GM06990 (cell line): ENCODE data around the gene HTR3A.

Source experiments
- DNase-seq: peaks from one replicate; pipeline ENCODE4 v3.0.0-alpha.2; 2011; ENCODE audit not compliant: insufficient read length; ENCODE audit errors: extremely low read depth
- H3K27me3 ChIP-seq: replicated peaks from 2 replicates; pipeline ENCODE4 v1.6.0; 2011; ENCODE audit warnings: low read length; ENCODE audit not compliant: control insufficient read depth, insufficient read depth
- H3K36me3 ChIP-seq: 2 replicates; pipeline ENCODE4 v1.5.1; 2011; ENCODE audit warnings: low read length; ENCODE audit not compliant: control insufficient read depth, insufficient read depth
- H3K4me3 ChIP-seq: replicated peaks from 2 replicates; pipeline ENCODE4 v1.5.1; 2011; ENCODE audit warnings: low read depth, mild to moderate bottlenecking, control low read depth, low read length
- TF ChIP-seq, protein P1 (sequence below): IDR thresholded peaks from 2 replicates; pipeline ENCODE4 v1.5.1; 2011; ENCODE audit warnings: low read length, control low read depth, mild to moderate bottlenecking, inconsistent platforms; ENCODE audit not compliant: insufficient read depth, poor library complexity, severe bottlenecking

The HTR3A gene

DNA sequence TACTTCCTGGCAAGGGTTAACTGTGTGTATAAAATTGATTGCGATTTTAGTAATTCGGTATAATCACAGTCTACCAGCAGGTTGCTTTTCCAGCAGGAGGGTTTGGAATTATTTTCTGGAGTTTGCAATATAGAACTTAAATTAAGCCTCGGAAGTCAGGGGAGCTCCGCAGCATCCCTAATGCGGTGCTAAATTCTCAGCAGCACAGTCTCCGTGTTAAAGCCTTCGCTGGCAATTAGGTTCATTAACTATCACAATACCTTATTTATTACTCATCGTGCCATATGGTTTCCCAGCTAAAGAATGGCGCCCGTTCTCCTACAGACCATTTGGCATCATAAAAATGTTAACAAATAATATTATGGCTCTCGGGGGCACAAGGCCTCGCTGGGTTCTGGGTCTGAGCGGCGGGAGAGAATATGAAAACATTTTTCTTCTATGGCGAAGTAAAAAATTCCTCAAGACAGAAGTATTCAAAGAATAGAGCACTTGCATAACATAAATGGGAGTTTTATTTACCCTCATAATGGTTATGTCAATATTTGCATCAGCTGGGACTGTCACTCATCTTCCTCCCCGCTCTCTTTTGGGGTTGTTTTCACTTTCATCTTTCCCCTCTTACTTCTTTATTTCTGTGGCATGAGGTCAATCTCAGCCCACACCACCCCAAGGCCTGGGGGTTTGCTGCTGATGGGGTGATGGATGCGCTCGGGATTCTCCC is 56.5 kb downstream of the HTR3A start:
- Histone ChIP-seq H3K4me3 (no peak overlapping the region), H3K36me3 (no peaks in the 10 kb centered on the region), H3K27me3 (peaks cover 1% of the 10 kb centered on the region)
- TF ChIP-seq, protein P1, sequence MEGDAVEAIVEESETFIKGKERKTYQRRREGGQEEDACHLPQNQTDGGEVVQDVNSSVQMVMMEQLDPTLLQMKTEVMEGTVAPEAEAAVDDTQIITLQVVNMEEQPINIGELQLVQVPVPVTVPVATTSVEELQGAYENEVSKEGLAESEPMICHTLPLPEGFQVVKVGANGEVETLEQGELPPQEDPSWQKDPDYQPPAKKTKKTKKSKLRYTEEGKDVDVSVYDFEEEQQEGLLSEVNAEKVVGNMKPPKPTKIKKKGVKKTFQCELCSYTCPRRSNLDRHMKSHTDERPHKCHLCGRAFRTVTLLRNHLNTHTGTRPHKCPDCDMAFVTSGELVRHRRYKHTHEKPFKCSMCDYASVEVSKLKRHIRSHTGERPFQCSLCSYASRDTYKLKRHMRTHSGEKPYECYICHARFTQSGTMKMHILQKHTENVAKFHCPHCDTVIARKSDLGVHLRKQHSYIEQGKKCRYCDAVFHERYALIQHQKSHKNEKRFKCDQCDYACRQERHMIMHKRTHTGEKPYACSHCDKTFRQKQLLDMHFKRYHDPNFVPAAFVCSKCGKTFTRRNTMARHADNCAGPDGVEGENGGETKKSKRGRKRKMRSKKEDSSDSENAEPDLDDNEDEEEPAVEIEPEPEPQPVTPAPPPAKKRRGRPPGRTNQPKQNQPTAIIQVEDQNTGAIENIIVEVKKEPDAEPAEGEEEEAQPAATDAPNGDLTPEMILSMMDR: no peak
- DNase-seq: no peak

DNA sequence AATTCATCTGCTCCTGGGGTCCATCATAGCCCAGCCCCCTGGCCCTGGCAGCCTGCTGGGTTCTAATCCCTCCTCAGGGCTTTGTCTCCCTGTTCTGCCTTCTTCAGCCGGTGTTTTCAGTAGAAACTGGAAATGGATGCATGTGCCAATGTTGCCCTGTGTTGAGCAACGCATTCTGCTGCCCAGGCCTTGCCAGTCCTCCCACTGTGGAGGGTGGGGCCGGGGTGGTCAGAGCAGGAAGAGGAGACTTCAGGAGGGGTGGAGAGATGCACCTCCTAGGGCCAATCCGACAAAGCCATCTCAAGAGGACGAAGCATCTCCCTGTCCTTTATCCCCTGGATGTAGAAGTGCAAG is 57.0 kb downstream of the HTR3A start:
- TF ChIP-seq, protein P1: no peak
- no peak for DNase-seq
- H3K36me3 ChIP-seq: no peaks in the 10 kb centered on the region
- H3K4me3 ChIP-seq: no peak overlapping the region
- peaks cover 1% of the 10 kb centered on the region; the same call in 1 of the 2 replicates for H3K27me3 ChIP-seq

DNA sequence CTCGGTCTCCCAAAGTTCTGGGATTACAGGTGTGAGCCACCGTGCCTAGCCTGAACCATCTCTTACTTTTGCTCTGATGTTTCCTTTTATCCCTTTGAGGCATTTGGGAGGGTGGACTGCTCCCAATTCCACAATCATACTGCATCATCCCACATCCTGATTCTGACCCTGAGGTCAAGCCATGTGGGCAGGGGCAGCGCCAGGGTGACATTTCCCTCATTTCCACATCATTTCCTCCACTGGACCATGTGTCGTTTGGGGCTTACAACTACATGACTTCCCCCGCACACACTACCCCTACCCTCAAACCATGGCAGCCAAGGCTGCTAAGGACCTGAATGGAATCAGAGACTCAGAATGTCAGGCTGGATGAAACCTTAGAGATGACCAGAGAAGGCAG is 58.2 kb downstream of the HTR3A start:
- H3K36me3 ChIP-seq: no peaks in the 10 kb centered on the region
- no peak overlapping the region for H3K4me3 ChIP-seq
- DNase-seq: no peak
- TF ChIP-seq, protein P1: no peak
- H3K27me3 ChIP-seq: peaks cover 1% of the 10 kb centered on the region

DNA sequence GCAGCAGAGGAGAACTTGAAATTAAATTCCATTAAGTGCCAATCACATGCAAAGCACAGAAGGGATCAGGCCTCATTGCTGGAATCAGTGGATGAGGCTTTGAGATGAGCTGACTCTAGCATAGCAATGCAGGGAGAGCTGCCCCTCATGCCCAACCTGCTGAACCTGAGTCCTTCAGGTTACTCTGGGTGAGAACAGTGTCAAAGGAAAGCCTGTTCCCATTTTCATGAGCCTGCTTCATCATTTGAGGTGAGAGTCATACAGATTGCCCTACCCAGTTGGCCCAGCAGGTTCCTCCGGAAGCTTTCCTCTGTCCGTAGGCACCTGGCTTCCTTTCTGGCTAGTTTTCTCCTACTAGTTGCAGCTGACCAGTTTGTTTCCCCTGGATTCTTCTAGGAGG is 58.7 kb downstream of the HTR3A start:
- TF ChIP-seq, protein P1: no peak
- H3K36me3 ChIP-seq: no peaks in the 10 kb centered on the region
- no peak overlapping the region for H3K4me3 ChIP-seq
- H3K27me3 ChIP-seq: peaks cover 1% of the 10 kb centered on the region
- no peak for DNase-seq

DNA sequence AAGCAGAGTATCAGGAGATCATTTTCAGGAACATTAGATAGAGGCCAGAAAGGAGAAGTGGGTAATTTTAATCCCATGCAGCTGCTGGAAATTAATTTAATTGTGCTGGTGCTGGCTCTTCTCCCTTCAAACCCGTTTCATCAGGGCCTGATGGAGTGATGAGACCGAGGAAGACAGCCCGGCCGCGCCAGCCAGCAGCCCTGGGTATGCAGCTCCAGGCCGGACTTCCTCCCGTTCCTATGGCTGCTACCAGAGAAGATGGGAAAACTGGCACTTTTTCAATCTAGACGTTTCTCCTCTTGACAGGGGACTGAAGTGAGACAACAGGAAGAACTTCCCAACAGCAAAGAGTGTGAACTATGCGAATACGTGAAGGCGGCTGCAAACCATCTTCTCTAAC is 60.0 kb downstream of the HTR3A start:
- DNase-seq: no peak
- Histone ChIP-seq H3K4me3 (no peak overlapping the region), H3K27me3 (peaks cover 1% of the 10 kb centered on the region), H3K36me3 (no peaks in the 10 kb centered on the region)
- TF ChIP-seq, protein P1: no peak
